Measurements from ENCODE around the gene CPNE8. TPM values are rescaled to one million over a fixed set of nuclear protein-coding genes. Genes with fewer than 3 reads are reported as not detected.

CPNE8 gene
- total and polyA plus RNA-seq, 2 donors (not counting 1 experiment from before 2014, with no cell fraction given) = 1.5 to 1.6 TPM

DNA sequence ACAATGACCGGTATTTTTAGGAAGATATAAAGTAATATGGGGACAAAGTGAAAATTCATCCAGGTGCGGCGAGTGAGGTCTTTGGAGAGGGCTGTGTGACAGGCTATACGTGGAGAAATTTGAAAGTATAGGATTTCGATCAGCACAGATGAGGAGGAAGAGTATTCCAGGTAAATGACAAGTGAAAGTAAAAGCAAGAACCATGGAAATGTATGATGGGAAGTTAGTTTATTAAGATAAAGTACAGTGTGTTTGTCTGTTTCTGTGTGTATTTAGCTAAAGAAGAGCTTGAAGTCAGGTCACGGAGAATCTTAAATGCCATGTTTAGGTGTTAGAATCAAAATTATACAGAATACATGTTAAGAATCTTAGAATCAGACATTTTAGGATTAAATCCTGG is 239.0 kb downstream of the CPNE8 start:
- ChIA-PET CTCF (no interaction called here), POLR2A (no interaction called here)
- no peak overlapping the region for H3K27ac ChIP-seq (ENCODE audit: low read length in 2 of 2)
- H2AFZ ChIP-seq (ENCODE audit: insufficient read depth, low read depth, low read length, poor library complexity, severe bottlenecking) = no peak overlapping the region
- peaks cover 0 to 6% (median 0%) of the 10 kb centered on the region in 3 donors for H3K9me3 ChIP-seq (ENCODE audit: control extremely low read depth in 1 of 3, control insufficient read depth in 2 of 3, insufficient read depth in 1 of 3, low read length in 2 of 3)
- Mint-ChIP-seq H3K4me3 (no peak overlapping the region), H3K27me3 (no peaks in the 10 kb centered on the region), H3K9me3 (ENCODE audit: insufficient read depth) (peaks cover 12% of the 10 kb centered on the region), H3K27ac (no peak overlapping the region), H3K4me1 (no peaks in the 10 kb centered on the region)
- H3K4me3 ChIP-seq (ENCODE audit: control extremely low read depth in 1 of 5, extremely low read depth in 1 of 5, insufficient read depth in 1 of 5, low read depth in 2 of 5, low read length in 4 of 5) = no peak overlapping the region
- no peak overlapping the region for H3K4me2 ChIP-seq (replicated peaks; ENCODE audit: low read depth, low read length, poor library complexity, severe bottlenecking)
- no peaks in the 10 kb centered on the region for H3K79me2 ChIP-seq (ENCODE audit: control insufficient read depth, insufficient read depth, low read length)
- H3K27me3 ChIP-seq (replicated peaks in 1 of 4; ENCODE audit: control extremely low read depth in 1 of 4, control insufficient read depth in 3 of 4, insufficient read depth in 4 of 4, low read length in 3 of 4) = no peaks in the 10 kb centered on the region
- TF ChIP-seq, protein P1, sequence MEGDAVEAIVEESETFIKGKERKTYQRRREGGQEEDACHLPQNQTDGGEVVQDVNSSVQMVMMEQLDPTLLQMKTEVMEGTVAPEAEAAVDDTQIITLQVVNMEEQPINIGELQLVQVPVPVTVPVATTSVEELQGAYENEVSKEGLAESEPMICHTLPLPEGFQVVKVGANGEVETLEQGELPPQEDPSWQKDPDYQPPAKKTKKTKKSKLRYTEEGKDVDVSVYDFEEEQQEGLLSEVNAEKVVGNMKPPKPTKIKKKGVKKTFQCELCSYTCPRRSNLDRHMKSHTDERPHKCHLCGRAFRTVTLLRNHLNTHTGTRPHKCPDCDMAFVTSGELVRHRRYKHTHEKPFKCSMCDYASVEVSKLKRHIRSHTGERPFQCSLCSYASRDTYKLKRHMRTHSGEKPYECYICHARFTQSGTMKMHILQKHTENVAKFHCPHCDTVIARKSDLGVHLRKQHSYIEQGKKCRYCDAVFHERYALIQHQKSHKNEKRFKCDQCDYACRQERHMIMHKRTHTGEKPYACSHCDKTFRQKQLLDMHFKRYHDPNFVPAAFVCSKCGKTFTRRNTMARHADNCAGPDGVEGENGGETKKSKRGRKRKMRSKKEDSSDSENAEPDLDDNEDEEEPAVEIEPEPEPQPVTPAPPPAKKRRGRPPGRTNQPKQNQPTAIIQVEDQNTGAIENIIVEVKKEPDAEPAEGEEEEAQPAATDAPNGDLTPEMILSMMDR (IDR thresholded peaks at IDR 0.05) = no peak
- intact Hi-C loops (cut with micrococcal nuclease) = no loop called here
- ATAC-seq (ENCODE audit: low read depth) (no peak), DNase-seq (no peak)
- H3K36me3 ChIP-seq (replicated peaks in 1 of 2; ENCODE audit: control extremely low read depth in 1 of 2, control insufficient read depth in 1 of 2, extremely low read depth in 1 of 2, insufficient read depth in 2 of 2, low read length in 1 of 2) = no peaks in the 10 kb centered on the region
- no peaks in the 10 kb centered on the region for H4K20me1 ChIP-seq (ENCODE audit: control insufficient read depth, insufficient read depth, low read length, poor library complexity, severe bottlenecking)
- 82% methylated on average over 5 of the region's 6 CpGs for WGBS (ENCODE audit: insufficient coverage)
- no peaks in the 10 kb centered on the region for H3K4me1 ChIP-seq (ENCODE audit: control insufficient read depth in 2 of 2, insufficient read depth in 2 of 2, low read length in 2 of 2)
- H3K9ac ChIP-seq (ENCODE audit: low read length) = no peak overlapping the region

DNA sequence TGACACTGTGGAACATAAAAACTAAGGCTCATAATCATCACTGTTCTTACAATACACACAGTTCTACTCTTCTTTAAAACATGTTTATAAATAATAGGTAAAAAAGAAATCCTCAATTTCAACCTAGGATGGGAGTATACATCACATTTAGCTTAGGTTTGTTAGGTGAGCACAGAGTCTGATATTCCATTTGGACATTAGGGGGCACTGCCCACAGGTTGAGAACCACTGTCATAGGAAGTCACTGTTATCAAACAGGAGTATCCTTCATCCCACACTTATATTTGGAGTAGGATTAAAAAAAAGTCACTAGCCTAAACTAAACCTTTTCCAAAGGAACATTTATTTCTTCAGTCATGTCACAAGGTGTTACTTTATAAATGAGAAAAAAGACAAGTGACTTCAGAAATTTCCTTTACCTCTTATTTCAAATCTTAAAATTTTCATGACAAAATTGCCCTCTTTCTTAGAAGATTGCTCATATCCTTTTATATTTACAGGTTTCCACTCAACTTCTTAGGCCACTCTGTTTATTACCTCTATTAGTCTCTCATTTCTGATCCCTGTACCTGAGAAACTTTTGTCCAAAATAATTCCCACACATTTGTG is 240.6 kb downstream of the CPNE8 start:
- POLR2A ChIA-PET = no interaction called here

More for the DNA sequence above, 240.6 kb downstream of the CPNE8 start:
- ATAC-seq (ENCODE audit: low read depth) = no peak
- Histone ChIP-seq H3K4me2 (replicated peaks; ENCODE audit: low read depth, low read length, poor library complexity, severe bottlenecking) (no peak overlapping the region), H3K27ac (ENCODE audit: low read length in 2 of 2) (no peak overlapping the region), H2AFZ (ENCODE audit: insufficient read depth, low read depth, low read length, poor library complexity, severe bottlenecking) (no peak overlapping the region), H3K36me3 (replicated peaks in 1 of 2; ENCODE audit: control extremely low read depth in 1 of 2, control insufficient read depth in 1 of 2, extremely low read depth in 1 of 2, insufficient read depth in 2 of 2, low read length in 1 of 2) (no peaks in the 10 kb centered on the region), H3K4me1 (ENCODE audit: control insufficient read depth in 2 of 2, insufficient read depth in 2 of 2, low read length in 2 of 2) (no peaks in the 10 kb centered on the region), H3K9me3 (ENCODE audit: control extremely low read depth in 1 of 3, control insufficient read depth in 2 of 3, insufficient read depth in 1 of 3, low read length in 2 of 3) (peaks cover 0 to 6% (median 0%) of the 10 kb centered on the region in 3 donors), H3K79me2 (ENCODE audit: control insufficient read depth, insufficient read depth, low read length) (no peaks in the 10 kb centered on the region), H4K20me1 (ENCODE audit: control insufficient read depth, insufficient read depth, low read length, poor library complexity, severe bottlenecking) (no peaks in the 10 kb centered on the region), H3K9ac (ENCODE audit: low read length) (no peak overlapping the region), H3K4me3 (ENCODE audit: control extremely low read depth in 1 of 5, extremely low read depth in 1 of 5, insufficient read depth in 1 of 5, low read depth in 2 of 5, low read length in 4 of 5) (no peak overlapping the region), H3K27me3 (replicated peaks in 1 of 4; ENCODE audit: control extremely low read depth in 1 of 4, control insufficient read depth in 3 of 4, insufficient read depth in 4 of 4, low read length in 3 of 4) (no peaks in the 10 kb centered on the region)
- DNase-seq = no peak
- Mint-ChIP-seq H3K27ac (no peak overlapping the region), H3K27me3 (no peaks in the 10 kb centered on the region), H3K9me3 (ENCODE audit: insufficient read depth) (peaks cover 12% of the 10 kb centered on the region), H3K4me3 (no peak overlapping the region), H3K4me1 (no peaks in the 10 kb centered on the region)
- CTCF ChIA-PET = no interaction called here
- no peak for TF ChIP-seq EZH2 (IDR thresholded peaks at IDR 0.05; ENCODE audit: borderline replicate concordance, insufficient read depth, low read depth, low read length, poor library complexity, severe bottlenecking)
- TF ChIP-seq, protein P1 (IDR thresholded peaks at IDR 0.05) = no peak
- intact Hi-C loops (cut with micrococcal nuclease) = no loop called here

All from B cell (primary cell).